GM12878 (cell line): Measurements from ENCODE around the gene DOCK2. TPM values are rescaled to one million over a fixed set of nuclear protein-coding genes. Genes with fewer than 3 reads are reported as not detected.

Experiments
- ATAC-seq: fragments of 200-7000 bp; cut with Tn5 transposase; 3 replicates; pipeline ENCODE4 v1.9.1; 2020; ENCODE audit warnings: mild to moderate bottlenecking, moderate library complexity
- BruUV-seq: library from RNA; stranded (reverse); fragments of 400-500 nt; replicated peaks from 2 replicates; lab custom pipeline; 2021; lab: Mats Ljungman, UMichigan
- CTCF ChIA-PET: fragments of 300-600 bp; sonication (Branson Sonifier 250); formaldehyde crosslinking; extraction: SDS; loops from one replicate; lab custom pipeline; 2021; ENCODE audit warnings: inconsistent platforms; lab: Yijun Ruan, JAX
- POLR2A ChIA-PET: fragments of 350-600 bp; formaldehyde crosslinking; extraction: SDS; loops from one replicate; lab custom pipeline; 2021; ENCODE audit warnings: inconsistent platforms; lab: Charles Lee
- RAD21 ChIA-PET: fragments of 300-600 bp; sonication (Branson Sonifier 250); formaldehyde crosslinking; loops from one replicate; lab custom pipeline; 2023; ENCODE audit warnings: antibody characterized with exemption; ENCODE audit not compliant: unreplicated experiment; lab: Charles Lee
- SMC1A ChIA-PET: fragments of 300-600 bp; sonication (Branson Sonifier 250); formaldehyde crosslinking; loops from one replicate; lab custom pipeline; 2023; ENCODE audit not compliant: unreplicated experiment, uncharacterized antibody; lab: Charles Lee
- DNase-seq: peaks from one replicate; pipeline ENCODE4 v3.0.0-alpha.2; 2011; ENCODE audit warnings: low read depth, low spot score
- FAIRE-seq: peaks from 3 replicates; lab custom pipeline; 2011; peaks lifted over from hg19 to GRCh38; lab: Jason Lieb, UNC
- H2AFZ ChIP-seq: 2 replicates; pipeline ENCODE4 v1.6.0; 2011; ENCODE audit warnings: low read depth, low read length, control low read depth; ENCODE audit not compliant: control insufficient read depth
- H3K27ac ChIP-seq: 2 replicates; pipeline ENCODE4 v1.5.1; 2011; ENCODE audit warnings: control low read depth; ENCODE audit not compliant: control insufficient read depth, insufficient read depth
- H3K27me3 ChIP-seq, 2 experiments: replicated peaks in 1 of 2; 2 replicates each; pipeline versions ENCODE4 v1.6.0 to v1.6.1; 2011; ENCODE audit warnings: low read length in 1 of 2; ENCODE audit not compliant: control insufficient read depth in 2 of 2, insufficient read depth in 2 of 2
- H3K36me3 ChIP-seq, 2 experiments: 2 replicates each; pipeline ENCODE4 v1.5.1; 2011; ENCODE audit warnings: low read length in 1 of 2; ENCODE audit not compliant: control insufficient read depth in 2 of 2, insufficient read depth in 2 of 2
- H3K4me1 ChIP-seq: 2 replicates; pipeline ENCODE4 v1.6.1; 2011; ENCODE audit warnings: mild to moderate bottlenecking, low read length, moderate library complexity, mixed read lengths; ENCODE audit not compliant: control insufficient read depth, insufficient read depth
- H3K4me2 ChIP-seq: 2 replicates; pipeline ENCODE4 v1.6.0; 2011; ENCODE audit warnings: control low read depth; ENCODE audit not compliant: control insufficient read depth, insufficient read depth
- H3K4me3 ChIP-seq: fragments of 200-600 bp; sonication (generic); 2 replicates; pipeline ENCODE4 v1.5.1; 2016
- H3K79me2 ChIP-seq: 2 replicates; pipeline ENCODE4 v1.6.0; 2011; ENCODE audit warnings: low read length; ENCODE audit not compliant: control insufficient read depth, insufficient read depth
- H3K9ac ChIP-seq: 2 replicates; pipeline ENCODE4 v1.8.0; 2011; ENCODE audit warnings: low read length, control low read depth, mixed read lengths; ENCODE audit not compliant: control insufficient read depth, insufficient read depth
- H3K9me3 ChIP-seq: replicated peaks from 3 replicates; pipeline ENCODE4 v1.5.1; 2011; ENCODE audit warnings: mild to moderate bottlenecking, low read length; ENCODE audit not compliant: control insufficient read depth, insufficient read depth
- H4K20me1 ChIP-seq: 2 replicates; pipeline ENCODE4 v1.6.0; 2011; ENCODE audit not compliant: control insufficient read depth, insufficient read depth
- GABPA ChIP-seq: IDR thresholded peaks from 2 replicates; pipeline ENCODE4 v1.6.1; 2014; ENCODE audit warnings: antibody characterized with exemption, low read depth, mild to moderate bottlenecking, inconsistent platforms
- MYB ChIP-seq: fragments of 150-350 bp; IDR thresholded peaks from 2 replicates; pipeline ENCODE4 v1.6.1; 2014; ENCODE audit warnings: mild to moderate bottlenecking, low read depth, low read length, borderline replicate concordance
- NFYA ChIP-seq: IDR thresholded peaks from 2 replicates; pipeline ENCODE4 v1.6.1; 2011; ENCODE audit warnings: low read depth, mild to moderate bottlenecking, low read length, improper control_type of control experiment, borderline replicate concordance
- POU2F2 ChIP-seq: IDR thresholded peaks from 3 replicates; pipeline ENCODE4 v1.6.1; 2011; ENCODE audit warnings: low read depth, mild to moderate bottlenecking, low read length, borderline replicate concordance
- SIX5 ChIP-seq: IDR thresholded peaks from 2 replicates; pipeline ENCODE4 v1.6.1; 2011; ENCODE audit warnings: mild to moderate bottlenecking, low read depth, low read length, moderate library complexity; ENCODE audit not compliant: severe bottlenecking
- WGBS: methylation state at CpG from one replicate; pipeline ENCODE4 v1.1.6; 2016; ENCODE audit warnings: low lambda C conversion rate; ENCODE audit not compliant: insufficient replicate concordance, insufficient coverage; ENCODE audit errors: missing lambda C conversion rate; 5-methylcytosine and 5-hydroxymethylcytosine counted together
- in situ Hi-C: fragments of 300-500 bp; cut with MboI; formaldehyde crosslinking; loops from 9 replicates; pipeline ENCODE4 v1.14.3; 2018; ENCODE audit warnings: mixed read lengths
- intact Hi-C: fragments of 100-400 bp; cut with micrococcal nuclease; formaldehyde crosslinking; loops from one replicate; pipeline ENCODE4 v1.14.2; 2022; ENCODE audit not compliant: unreplicated experiment
- polyA plus RNA-seq, 11 experiments: library from polyadenylated mRNA; depleted of rRNA in 4 of 11; unstranded in 6 of 11; stranded (reverse) in 5 of 11; fragments of >200 nt; fragmentation: Nextera tagmentation in 4 of 11; fragmentation: Illumina TruSeq in 1 of 11; extraction: Ambion mirVana in 4 of 11; extraction: Trizol in 1 of 11; gene quantifications; 1 replicate in 1 of 11; 2 replicates in 10 of 11; pipeline versions ENCODE4 v1.2.1 to v1.2.3, GENCODE V29; 2011 to 2016; ENCODE audit warnings: inconsistent platforms in 2 of 11, missing spikeins in 2 of 11, low read depth in 1 of 11
- total RNA-seq, 4 experiments: library from RNA; depleted of rRNA in 3 of 4; stranded (reverse); fragments of >200 nt in 3 of 4; fragmentation: Illumina TruSeq in 1 of 4; extraction: Trizol in 1 of 4; gene quantifications; 2 replicates each; pipeline versions ENCODE4 v1.2.1 to v1.2.3, GENCODE V29; 2013 to 2021
- TF ChIP-seq, protein P1 (sequence below): IDR thresholded peaks from 2 replicates; pipeline ENCODE4 v1.6.1; 2011; ENCODE audit warnings: low read depth, low read length, improper control_type of control experiment, borderline replicate concordance
- TF ChIP-seq, protein P2 (sequence below): fragments of 150-350 bp; IDR thresholded peaks from 2 replicates; pipeline ENCODE4 v1.6.1; 2016; ENCODE audit warnings: low read depth, low read length
- TF ChIP-seq, protein P3 (sequence below): fragments of 450-650 bp; formaldehyde crosslinking; IDR thresholded peaks from 2 replicates; pipeline ENCODE4 v1.5.0; 2022; ENCODE audit warnings: mild to moderate bottlenecking, missing genetic modification characterization

DOCK2 gene
- total and polyA plus RNA-seq, 10 of the 15 experiments (the other 5 are each of a cell fraction or from before 2014, with no cell fraction given) = 34.2 to 192 (median 118) TPM

DNA sequence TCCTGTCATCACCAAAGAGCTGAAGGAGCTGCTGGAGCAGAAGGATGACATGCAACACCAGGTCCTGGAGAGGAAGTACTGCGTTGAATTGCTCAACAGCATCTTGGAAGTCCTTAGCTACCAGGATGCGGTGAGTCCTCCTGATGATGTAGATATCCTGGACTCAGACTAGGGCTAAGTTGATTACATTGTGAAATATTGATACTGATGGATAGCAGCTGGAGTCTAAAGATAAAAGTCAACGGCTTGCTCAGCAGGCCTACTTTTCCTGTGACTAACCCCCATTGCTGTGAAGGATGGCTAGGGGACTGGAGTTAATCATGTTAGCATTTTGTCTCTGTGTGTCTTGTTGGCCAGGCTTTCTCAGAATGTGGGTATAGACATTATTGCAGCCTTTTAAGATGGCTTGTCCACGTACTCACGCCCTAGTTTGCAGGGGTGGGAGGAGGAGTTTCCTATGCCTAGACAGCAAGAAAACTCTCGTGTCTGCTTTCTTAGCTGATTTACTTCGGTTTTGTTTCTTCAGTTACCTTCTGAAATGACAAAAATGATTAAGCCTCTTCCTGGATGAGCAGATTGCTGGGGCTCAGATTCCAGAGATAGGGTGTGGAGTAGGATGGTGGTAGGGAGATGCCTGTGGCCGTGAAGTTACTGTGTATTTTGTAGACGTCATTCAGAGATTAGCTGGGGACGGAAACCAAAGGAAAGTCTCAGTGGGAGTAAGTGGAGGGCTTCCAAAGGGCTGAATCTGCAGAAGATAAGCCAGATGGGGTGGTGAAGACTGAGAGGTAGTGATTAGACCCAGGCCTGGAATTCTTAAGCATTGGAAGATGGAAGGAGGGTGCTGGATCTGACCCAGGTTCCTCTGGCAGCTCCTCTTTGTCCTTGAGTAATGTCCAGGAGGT lies 166.3 kb downstream of the DOCK2 start:
- ChIA-PET CTCF (interaction anchor here (1.1 to 4.2 kb wide), 9 partner anchors 12 to 177 kb away, joined by 3 to 40 read pairs (median 6); partner anchors contain the start of gene INSYN2B), RAD21 (interaction anchor here (4.0 to 5.3 kb wide), 6 partner anchors 24 to 101 kb away, joined by 33 to 130 read pairs (median 62); no protein-coding TSS in a partner anchor), SMC1A (interaction anchor here (0.9 to 16.6 kb wide), 11 partner anchors 18 to 135 kb away, joined by 3 to 368 read pairs (median 31); no protein-coding TSS in a partner anchor), POLR2A (interaction anchor here (0.5 to 5.4 kb wide), 6 partner anchors 23 to 147 kb away, joined by 3 to 47 read pairs (median 4); no protein-coding TSS in a partner anchor)
- Histone ChIP-seq H3K4me2 (no peak overlapping the region), H3K4me1 (peaks cover 39% of the 10 kb centered on the region), H3K36me3 (peaks cover 11 to 20% of the 10 kb centered on the region in 2 experiments), H3K9ac (no peak overlapping the region), H3K27me3 (no peaks in the 10 kb centered on the region), H4K20me1 (no peaks in the 10 kb centered on the region), H3K27ac (peak overlapping the region; percentile 84), H3K9me3 (no peaks in the 10 kb centered on the region), H3K4me3 (no peak overlapping the region), H2AFZ (no peak overlapping the region), H3K79me2 (peaks cover 9% of the 10 kb centered on the region)
- no peak for FAIRE-seq
- intact Hi-C loops (no loop called here), in situ Hi-C loops (no loop called here)
- BruUV-seq = no TSS peak
- ATAC-seq = no peak
- TF ChIP-seq POU2F2 (no peak), NFYA (no peak), SIX5 (no peak), MYB (no peak), GABPA (no peak)
- TF ChIP-seq, protein P1, sequence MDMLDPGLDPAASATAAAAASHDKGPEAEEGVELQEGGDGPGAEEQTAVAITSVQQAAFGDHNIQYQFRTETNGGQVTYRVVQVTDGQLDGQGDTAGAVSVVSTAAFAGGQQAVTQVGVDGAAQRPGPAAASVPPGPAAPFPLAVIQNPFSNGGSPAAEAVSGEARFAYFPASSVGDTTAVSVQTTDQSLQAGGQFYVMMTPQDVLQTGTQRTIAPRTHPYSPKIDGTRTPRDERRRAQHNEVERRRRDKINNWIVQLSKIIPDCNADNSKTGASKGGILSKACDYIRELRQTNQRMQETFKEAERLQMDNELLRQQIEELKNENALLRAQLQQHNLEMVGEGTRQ = no peak
- TF ChIP-seq, protein P2, sequence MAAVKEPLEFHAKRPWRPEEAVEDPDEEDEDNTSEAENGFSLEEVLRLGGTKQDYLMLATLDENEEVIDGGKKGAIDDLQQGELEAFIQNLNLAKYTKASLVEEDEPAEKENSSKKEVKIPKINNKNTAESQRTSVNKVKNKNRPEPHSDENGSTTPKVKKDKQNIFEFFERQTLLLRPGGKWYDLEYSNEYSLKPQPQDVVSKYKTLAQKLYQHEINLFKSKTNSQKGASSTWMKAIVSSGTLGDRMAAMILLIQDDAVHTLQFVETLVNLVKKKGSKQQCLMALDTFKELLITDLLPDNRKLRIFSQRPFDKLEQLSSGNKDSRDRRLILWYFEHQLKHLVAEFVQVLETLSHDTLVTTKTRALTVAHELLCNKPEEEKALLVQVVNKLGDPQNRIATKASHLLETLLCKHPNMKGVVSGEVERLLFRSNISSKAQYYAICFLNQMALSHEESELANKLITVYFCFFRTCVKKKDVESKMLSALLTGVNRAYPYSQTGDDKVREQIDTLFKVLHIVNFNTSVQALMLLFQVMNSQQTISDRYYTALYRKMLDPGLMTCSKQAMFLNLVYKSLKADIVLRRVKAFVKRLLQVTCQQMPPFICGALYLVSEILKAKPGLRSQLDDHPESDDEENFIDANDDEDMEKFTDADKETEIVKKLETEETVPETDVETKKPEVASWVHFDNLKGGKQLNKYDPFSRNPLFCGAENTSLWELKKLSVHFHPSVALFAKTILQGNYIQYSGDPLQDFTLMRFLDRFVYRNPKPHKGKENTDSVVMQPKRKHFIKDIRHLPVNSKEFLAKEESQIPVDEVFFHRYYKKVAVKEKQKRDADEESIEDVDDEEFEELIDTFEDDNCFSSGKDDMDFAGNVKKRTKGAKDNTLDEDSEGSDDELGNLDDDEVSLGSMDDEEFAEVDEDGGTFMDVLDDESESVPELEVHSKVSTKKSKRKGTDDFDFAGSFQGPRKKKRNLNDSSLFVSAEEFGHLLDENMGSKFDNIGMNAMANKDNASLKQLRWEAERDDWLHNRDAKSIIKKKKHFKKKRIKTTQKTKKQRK = no peak
- TF ChIP-seq, protein P3, sequence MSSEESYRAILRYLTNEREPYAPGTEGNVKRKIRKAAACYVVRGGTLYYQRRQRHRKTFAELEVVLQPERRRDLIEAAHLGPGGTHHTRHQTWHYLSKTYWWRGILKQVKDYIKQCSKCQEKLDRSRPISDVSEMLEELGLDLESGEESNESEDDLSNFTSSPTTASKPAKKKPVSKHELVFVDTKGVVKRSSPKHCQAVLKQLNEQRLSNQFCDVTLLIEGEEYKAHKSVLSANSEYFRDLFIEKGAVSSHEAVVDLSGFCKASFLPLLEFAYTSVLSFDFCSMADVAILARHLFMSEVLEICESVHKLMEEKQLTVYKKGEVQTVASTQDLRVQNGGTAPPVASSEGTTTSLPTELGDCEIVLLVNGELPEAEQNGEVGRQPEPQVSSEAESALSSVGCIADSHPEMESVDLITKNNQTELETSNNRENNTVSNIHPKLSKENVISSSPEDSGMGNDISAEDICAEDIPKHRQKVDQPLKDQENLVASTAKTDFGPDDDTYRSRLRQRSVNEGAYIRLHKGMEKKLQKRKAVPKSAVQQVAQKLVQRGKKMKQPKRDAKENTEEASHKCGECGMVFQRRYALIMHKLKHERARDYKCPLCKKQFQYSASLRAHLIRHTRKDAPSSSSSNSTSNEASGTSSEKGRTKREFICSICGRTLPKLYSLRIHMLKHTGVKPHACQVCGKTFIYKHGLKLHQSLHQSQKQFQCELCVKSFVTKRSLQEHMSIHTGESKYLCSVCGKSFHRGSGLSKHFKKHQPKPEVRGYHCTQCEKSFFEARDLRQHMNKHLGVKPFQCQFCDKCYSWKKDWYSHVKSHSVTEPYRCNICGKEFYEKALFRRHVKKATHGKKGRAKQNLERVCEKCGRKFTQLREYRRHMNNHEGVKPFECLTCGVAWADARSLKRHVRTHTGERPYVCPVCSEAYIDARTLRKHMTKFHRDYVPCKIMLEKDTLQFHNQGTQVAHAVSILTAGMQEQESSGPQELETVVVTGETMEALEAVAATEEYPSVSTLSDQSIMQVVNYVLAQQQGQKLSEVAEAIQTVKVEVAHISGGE (CRISPR knock-in tag) = no peak
- WGBS = 76% methylated on average over 10 of the region's 10 CpGs
- DNase-seq = no peak
